ENCODE measurements around the gene ZNF652. TPM values are rescaled to one million over a fixed set of nuclear protein-coding genes. Genes with fewer than 3 reads are reported as not detected.

The ZNF652 gene
- total and polyA plus RNA-seq, 2 experiments from 2014 or later = 36.2 to 54.5 TPM

DNA sequence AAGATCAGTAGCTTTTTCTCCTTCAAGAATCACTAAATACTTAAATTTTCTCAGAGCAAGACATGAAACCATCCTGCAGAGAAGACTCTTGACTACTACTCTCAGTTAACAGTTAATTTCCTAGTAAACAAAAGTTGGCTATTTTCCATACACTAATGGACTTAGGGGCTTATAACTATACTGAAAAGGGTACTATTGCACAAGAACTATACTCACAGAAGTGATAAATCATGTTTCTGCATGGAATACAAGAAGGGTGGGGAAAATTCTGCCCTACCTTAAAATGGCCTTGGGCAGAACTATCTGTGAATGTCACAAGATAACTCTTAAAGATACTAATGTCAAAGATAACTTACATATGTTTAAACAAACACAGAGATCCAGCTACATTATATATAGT is 12.5 kb downstream of the ZNF652 start:
- Histone ChIP-seq H3K36me3 (ENCODE audit: insufficient read depth) (no peaks in the 10 kb centered on the region), H3K4me1 (ENCODE audit: insufficient read depth) (no peaks in the 10 kb centered on the region; the same call in 1 of the 2 replicates), H3K79me2 (replicated peaks; ENCODE audit: insufficient read depth) (peaks cover 88% of the 10 kb centered on the region), H3K9me2 (ENCODE audit: insufficient read depth) (no peaks in the 10 kb centered on the region), H3F3A (replicated peaks; ENCODE audit: low read depth) (no peaks in the 10 kb centered on the region), H2AFZ (no peak overlapping the region), H3K4me3 (no peak overlapping the region), H3K27me3 (ENCODE audit: insufficient read depth) (no peaks in the 10 kb centered on the region), H3K4me2 (no peak overlapping the region), H4K20me1 (replicated peaks; ENCODE audit: insufficient read depth) (peaks cover 26% of the 10 kb centered on the region), H3K27ac (ENCODE audit: low read depth) (no peak overlapping the region)
- no peak for TF ChIP-seq POLR2AphosphoS5 (IDR thresholded peaks at IDR 0.05; ENCODE audit: low read depth)
- no peak for TF ChIP-seq CREB1 (CRISPR knock-in tag; IDR thresholded peaks at IDR 0.05; ENCODE audit: low read depth)
- H3K9me3 Mint-ChIP-seq = no peaks in the 10 kb centered on the region; the same call in 2 of the 3 replicates
- no peak overlapping the region for H3K4me3 Mint-ChIP-seq
- H3K27ac Mint-ChIP-seq = no peak overlapping the region
- DNase-seq (ENCODE audit: low spot score) (no peak), ATAC-seq (no peak)
- peaks cover 2% of the 10 kb centered on the region; the same call in 1 of the 3 replicates for H3K4me1 Mint-ChIP-seq
- no peaks in the 10 kb centered on the region for H3K27me3 Mint-ChIP-seq (ENCODE audit: insufficient read depth, low read depth, poor library complexity)
- H3K36me3 Mint-ChIP-seq (ENCODE audit: low read depth) = peaks cover 7% of the 10 kb centered on the region; the same call in 1 of the 3 replicates

- Histone ChIP-seq H3K9me2 (ENCODE audit: insufficient read depth) (no peaks in the 10 kb centered on the region), H3K79me2 (replicated peaks; ENCODE audit: insufficient read depth) (peaks cover 86% of the 10 kb centered on the region), H2AFZ (no peak overlapping the region), H4K20me1 (replicated peaks; ENCODE audit: insufficient read depth) (peaks cover 25% of the 10 kb centered on the region), H3K27me3 (ENCODE audit: insufficient read depth) (no peaks in the 10 kb centered on the region), H3K4me1 (ENCODE audit: insufficient read depth) (no peaks in the 10 kb centered on the region; the same call in 1 of the 2 replicates), H3K4me2 (no peak overlapping the region), H3K36me3 (ENCODE audit: insufficient read depth) (no peaks in the 10 kb centered on the region), H3F3A (replicated peaks; ENCODE audit: low read depth) (no peaks in the 10 kb centered on the region), H3K4me3 (no peak overlapping the region), H3K27ac (ENCODE audit: low read depth) (no peak overlapping the region)
- DNase-seq (ENCODE audit: low spot score) (no peak), ATAC-seq (no peak)
- Mint-ChIP-seq H3K9me3 (no peaks in the 10 kb centered on the region), H3K4me1 (peaks cover 2% of the 10 kb centered on the region; the same call in 1 of the 3 replicates), H3K4me3 (no peak overlapping the region), H3K27ac (no peak overlapping the region), H3K27me3 (ENCODE audit: insufficient read depth, low read depth, poor library complexity) (peaks cover 1% of the 10 kb centered on the region), H3K36me3 (ENCODE audit: low read depth) (peaks cover 3% of the 10 kb centered on the region; the same call in 1 of the 3 replicates)
- TF ChIP-seq NANOG (IDR thresholded peaks at IDR 0.05; ENCODE audit: borderline replicate concordance) = no peak
- TF ChIP-seq, protein P1, sequence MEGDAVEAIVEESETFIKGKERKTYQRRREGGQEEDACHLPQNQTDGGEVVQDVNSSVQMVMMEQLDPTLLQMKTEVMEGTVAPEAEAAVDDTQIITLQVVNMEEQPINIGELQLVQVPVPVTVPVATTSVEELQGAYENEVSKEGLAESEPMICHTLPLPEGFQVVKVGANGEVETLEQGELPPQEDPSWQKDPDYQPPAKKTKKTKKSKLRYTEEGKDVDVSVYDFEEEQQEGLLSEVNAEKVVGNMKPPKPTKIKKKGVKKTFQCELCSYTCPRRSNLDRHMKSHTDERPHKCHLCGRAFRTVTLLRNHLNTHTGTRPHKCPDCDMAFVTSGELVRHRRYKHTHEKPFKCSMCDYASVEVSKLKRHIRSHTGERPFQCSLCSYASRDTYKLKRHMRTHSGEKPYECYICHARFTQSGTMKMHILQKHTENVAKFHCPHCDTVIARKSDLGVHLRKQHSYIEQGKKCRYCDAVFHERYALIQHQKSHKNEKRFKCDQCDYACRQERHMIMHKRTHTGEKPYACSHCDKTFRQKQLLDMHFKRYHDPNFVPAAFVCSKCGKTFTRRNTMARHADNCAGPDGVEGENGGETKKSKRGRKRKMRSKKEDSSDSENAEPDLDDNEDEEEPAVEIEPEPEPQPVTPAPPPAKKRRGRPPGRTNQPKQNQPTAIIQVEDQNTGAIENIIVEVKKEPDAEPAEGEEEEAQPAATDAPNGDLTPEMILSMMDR (conservative IDR thresholded peaks at IDR 0.05; ENCODE audit: low read depth in 2 of 2) = no peak
- no peak for TF ChIP-seq EZH2phosphoT487 (IDR thresholded peaks at IDR 0.05; ENCODE audit: unreplicated experiment)
- no peak for TF ChIP-seq ZNF114 (CRISPR knock-in tag; IDR thresholded peaks at IDR 0.05)
- no peak for TF ChIP-seq STAT1 (IDR thresholded peaks at IDR 0.05; ENCODE audit: unreplicated experiment)
- TF ChIP-seq CREB1 (CRISPR knock-in tag; IDR thresholded peaks at IDR 0.05; ENCODE audit: low read depth) = no peak
- TF ChIP-seq POLR2AphosphoS5 (IDR thresholded peaks at IDR 0.05; ENCODE audit: low read depth) = no peak
- TF ChIP-seq REST (IDR thresholded peaks at IDR 0.05; ENCODE audit: unreplicated experiment) = no peak
- no peak for TF ChIP-seq EZH2 (IDR thresholded peaks at IDR 0.05; ENCODE audit: low read depth, unreplicated experiment)
- TF ChIP-seq ZNF331 (CRISPR knock-in tag; IDR thresholded peaks at IDR 0.05; ENCODE audit: low read depth) = no peak
- TF ChIP-seq JUNB (IDR thresholded peaks at IDR 0.05; ENCODE audit: unreplicated experiment) = no peak
- no peak for TF ChIP-seq ETS1 (IDR thresholded peaks at IDR 0.05)
These were observed 17.1 kb downstream of the ZNF652 start for GRCh38 chr17:49344914-49345313.

Measured in GM23338 (cell line).